Caco-2 (cell line): ENCODE results near the gene HASPIN. TPM values are rescaled to one million over a fixed set of nuclear protein-coding genes. Genes with fewer than 3 reads are reported as not detected.

Source experiments
- BruUV-seq: library from RNA; stranded (reverse); fragments of 400-500 nt; replicated peaks from 2 replicates; lab custom pipeline; 2021; lab: Mats Ljungman, UMichigan
- CTCF ChIA-PET: fragments of 300-600 bp; sonication (Branson Sonifier 250); formaldehyde crosslinking; loops from one replicate; lab custom pipeline; 2022; ENCODE audit warnings: antibody characterized with exemption; lab: Charles Lee
- POLR2A ChIA-PET: fragments of 300-600 bp; sonication (Branson Sonifier 250); formaldehyde crosslinking; loops from one replicate; lab custom pipeline; 2022; ENCODE audit warnings: antibody characterized with exemption; lab: Charles Lee
- DNase-seq, 2 experiments: peaks; one replicate each; pipeline versions ENCODE4 v3.0.0 to v3.0.0-alpha.2; 2020 to 2022
- H3K27me3 ChIP-seq: replicated peaks from 2 replicates; pipeline ENCODE4 v1.6.0; 2011; ENCODE audit warnings: low read length; ENCODE audit not compliant: control insufficient read depth, insufficient read depth
- H3K36me3 ChIP-seq: 2 replicates; pipeline ENCODE4 v1.5.1; 2011; ENCODE audit warnings: low read length; ENCODE audit not compliant: control insufficient read depth, insufficient read depth
- H3K4me1 ChIP-seq: fragments of 250-450 bp; sonication (Bioruptor Pico); 2 replicates; pipeline ENCODE4 v1.5.1; 2020; ENCODE audit warnings: mild to moderate bottlenecking
- H3K4me3 ChIP-seq: 2 replicates; pipeline ENCODE4 v1.5.1; 2011; ENCODE audit warnings: low read depth, mild to moderate bottlenecking, control low read depth, low read length
- H3K9me3 ChIP-seq: fragments of 250-450 bp; sonication (Bioruptor Pico); 2 replicates; pipeline ENCODE4 v1.5.1; 2020; ENCODE audit warnings: mild to moderate bottlenecking, moderate library complexity
- H3K27ac Mint-ChIP-seq: one replicate; pipeline ENCODE4 v1.8.0; 2022; ENCODE audit warnings: mixed read lengths; ENCODE audit not compliant: unreplicated experiment
- H3K27me3 Mint-ChIP-seq: one replicate; pipeline ENCODE4 v1.8.0; 2022; ENCODE audit warnings: mixed read lengths; ENCODE audit not compliant: insufficient read depth, unreplicated experiment
- H3K36me3 Mint-ChIP-seq: one replicate; pipeline ENCODE4 v1.8.0; 2022; ENCODE audit warnings: mild to moderate bottlenecking, mixed read lengths; ENCODE audit not compliant: insufficient read depth, unreplicated experiment
- H3K4me1 Mint-ChIP-seq: one replicate; pipeline ENCODE4 v1.8.0; 2022; ENCODE audit warnings: low read depth, mixed read lengths; ENCODE audit not compliant: unreplicated experiment
- H3K4me3 Mint-ChIP-seq: one replicate; pipeline ENCODE4 v1.8.0; 2022; ENCODE audit warnings: mild to moderate bottlenecking, moderate library complexity, mixed read lengths; ENCODE audit not compliant: unreplicated experiment
- H3K9me3 Mint-ChIP-seq: one replicate; pipeline ENCODE4 v1.8.0; 2022; ENCODE audit warnings: mixed read lengths; ENCODE audit not compliant: unreplicated experiment
- CTCF ChIP-seq, 2 experiments: fragments of 200-600 bp in 1 of 2; IDR thresholded peaks; 1 replicate in 1 of 2; 2 replicates in 1 of 2; pipeline versions ENCODE4 v1.5.1 to v1.8.0; 2011 to 2022; ENCODE audit warnings: antibody characterized with exemption in 1 of 2, control low read depth in 1 of 2, inconsistent platforms in 1 of 2, low read depth in 1 of 2, low read length in 1 of 2, mild to moderate bottlenecking in 1 of 2, moderate library complexity in 1 of 2; ENCODE audit not compliant: insufficient read depth in 1 of 2, severe bottlenecking in 1 of 2, unreplicated experiment in 1 of 2
- intact Hi-C: fragments of 100-400 bp; cut with micrococcal nuclease; formaldehyde crosslinking; loops from one replicate; pipeline ENCODE4 v1.10.0; 2022; ENCODE audit not compliant: unreplicated experiment
- total RNA-seq: library from RNA; stranded (reverse); gene quantifications from 2 replicates; pipeline ENCODE4 v1.2.3, GENCODE V29; 2022

HASPIN gene
- total RNA-seq, 1 experiment from 2014 or later, result 9.5 TPM

- no peaks in the 10 kb centered on the region for H3K36me3 ChIP-seq
- H3K36me3 Mint-ChIP-seq, result peaks cover 19% of the 10 kb centered on the region
- H3K4me1 ChIP-seq, result no peaks in the 10 kb centered on the region
- no peak for DNase-seq
- H3K9me3 ChIP-seq, result no peaks in the 10 kb centered on the region
- no peaks in the 10 kb centered on the region for H3K9me3 Mint-ChIP-seq
- BruUV-seq, result no TSS peak
- no peaks in the 10 kb centered on the region for H3K27me3 Mint-ChIP-seq
- no peak overlapping the region for H3K27ac Mint-ChIP-seq
- TF ChIP-seq CTCF (IDR thresholded peaks at IDR 0.05; ENCODE audit: insufficient read depth in 1 of 2, low read depth in 1 of 2, low read length in 1 of 2, severe bottlenecking in 1 of 2, unreplicated experiment in 1 of 2), result no peak
- POLR2A ChIA-PET, result no interaction called here
- H3K27me3 ChIP-seq, result no peaks in the 10 kb centered on the region
- intact Hi-C loops, result no loop called here
- H3K4me3 ChIP-seq, result no peak overlapping the region
- CTCF ChIA-PET, result no interaction called here
- no peaks in the 10 kb centered on the region for H3K4me1 Mint-ChIP-seq
- H3K4me3 Mint-ChIP-seq, result no peak overlapping the region
Measured at GRCh38 chr17:3710951-3711383, 12.7 kb upstream of the HASPIN start.

- CTCF ChIA-PET, result no interaction called here
- no peaks in the 10 kb centered on the region for H3K9me3 ChIP-seq
- H3K9me3 Mint-ChIP-seq, result no peaks in the 10 kb centered on the region
- POLR2A ChIA-PET, result no interaction called here
- no TSS peak for BruUV-seq
- H3K4me1 Mint-ChIP-seq, result no peaks in the 10 kb centered on the region
- intact Hi-C loops, result no loop called here
- no peak for DNase-seq
- H3K4me1 ChIP-seq, result no peaks in the 10 kb centered on the region
- H3K27me3 ChIP-seq, result no peaks in the 10 kb centered on the region
- H3K4me3 ChIP-seq, result no peak overlapping the region
- no peaks in the 10 kb centered on the region for H3K27me3 Mint-ChIP-seq
- TF ChIP-seq CTCF (IDR thresholded peaks at IDR 0.05; ENCODE audit: insufficient read depth in 1 of 2, low read depth in 1 of 2, low read length in 1 of 2, severe bottlenecking in 1 of 2, unreplicated experiment in 1 of 2), result no peak
- no peaks in the 10 kb centered on the region for H3K36me3 ChIP-seq
- no peak overlapping the region for H3K27ac Mint-ChIP-seq
- no peak overlapping the region for H3K4me3 Mint-ChIP-seq
- peaks cover 30% of the 10 kb centered on the region for H3K36me3 Mint-ChIP-seq
Measured at GRCh38 chr17:3712811-3713463, 10.8 kb upstream of the HASPIN start.

GRCh38 chr17:3715296-3715695 lies 8.4 kb upstream of the HASPIN start:
- no peaks in the 10 kb centered on the region for H3K36me3 ChIP-seq
- Mint-ChIP-seq H3K27me3 (no peaks in the 10 kb centered on the region), H3K27ac (no peak overlapping the region), H3K4me3 (no peak overlapping the region), H3K36me3 (peaks cover 30% of the 10 kb centered on the region), H3K9me3 (no peaks in the 10 kb centered on the region), H3K4me1 (no peaks in the 10 kb centered on the region)
- ChIA-PET POLR2A (no interaction called here), CTCF (no interaction called here)
- H3K9me3 ChIP-seq, result no peaks in the 10 kb centered on the region
- intact Hi-C loops, result no loop called here
- no peaks in the 10 kb centered on the region for H3K27me3 ChIP-seq
- TF ChIP-seq CTCF (IDR thresholded peaks at IDR 0.05; ENCODE audit: insufficient read depth in 1 of 2, low read depth in 1 of 2, low read length in 1 of 2, severe bottlenecking in 1 of 2, unreplicated experiment in 1 of 2), result no peak
- no peaks in the 10 kb centered on the region for H3K4me1 ChIP-seq
- no peak for DNase-seq
- H3K4me3 ChIP-seq, result no peak overlapping the region
- no TSS peak for BruUV-seq
